ENCODE measurements around the gene TP53BP1. TPM values are rescaled to one million over a fixed set of nuclear protein-coding genes. Genes with fewer than 3 reads are reported as not detected.

TP53BP1 gene
- total and polyA plus RNA-seq, 5 donors from 2014 or later, result 3.9 to 42.1 (median 7.8) TPM

DNA sequence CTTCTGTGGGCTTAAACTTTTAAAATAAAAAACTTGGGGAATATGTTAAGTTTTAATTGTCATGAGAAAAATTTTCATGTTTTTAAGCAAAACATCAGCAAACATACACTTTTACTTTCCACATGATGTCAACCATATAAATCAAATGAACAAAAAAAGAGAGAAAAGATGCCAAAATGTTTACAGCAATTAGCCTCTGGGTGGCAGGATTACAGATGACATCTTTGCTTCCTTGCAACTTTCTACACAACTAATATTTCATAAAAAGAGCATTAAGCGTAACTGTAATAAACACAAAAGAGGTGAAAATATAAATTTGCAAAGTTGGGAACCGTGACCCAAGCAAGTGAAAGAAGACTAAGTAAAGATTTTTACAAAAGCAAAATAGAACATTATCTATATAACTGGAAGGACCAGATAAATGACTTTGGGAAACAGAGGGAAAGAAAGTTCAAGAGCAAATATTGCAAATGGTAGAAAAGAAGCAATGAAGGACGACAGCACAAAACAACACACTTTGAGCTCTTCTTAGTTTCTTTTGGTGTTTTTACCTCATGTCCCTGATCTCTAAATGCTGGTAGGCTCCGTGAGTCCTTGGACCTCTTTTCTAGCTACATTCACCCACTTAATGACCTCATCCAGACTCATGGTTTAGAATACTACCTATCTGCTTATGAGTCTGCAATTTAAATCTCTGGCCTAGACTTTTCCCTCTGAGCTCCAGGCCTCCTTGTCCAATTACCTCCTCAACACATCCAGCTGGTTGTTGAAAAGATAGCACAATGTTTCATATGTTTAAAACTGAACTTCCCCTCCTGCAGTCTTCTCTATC lies 9.4 kb downstream of the TP53BP1 start:
- no peak for ATAC-seq (ENCODE audit: low read depth in 2 of 2)
- H3K27me3 Mint-ChIP-seq, result no peaks in the 10 kb centered on the region
- Histone ChIP-seq H3K27ac (ENCODE audit: insufficient read depth, low read length, poor library complexity, severe bottlenecking) (no peak overlapping the region), H3K36me3 (ENCODE audit: control insufficient read depth, insufficient read depth, low read length) (peaks cover 28% of the 10 kb centered on the region), H3K4me1 (ENCODE audit: control insufficient read depth, insufficient read depth, low read length, poor library complexity, severe bottlenecking) (no peaks in the 10 kb centered on the region), H3K27me3 (ENCODE audit: control insufficient read depth, insufficient read depth, low read length) (no peaks in the 10 kb centered on the region), H3K9me3 (ENCODE audit: control insufficient read depth in 2 of 2, low read length in 2 of 2) (no peaks in the 10 kb centered on the region), H3K4me3 (ENCODE audit: low read depth, low read length) (no peak overlapping the region)
- H3K36me3 Mint-ChIP-seq, result peaks cover 26% of the 10 kb centered on the region
- H3K27ac Mint-ChIP-seq, result peak overlapping the region in 1 of 3 donors; percentile 6
- DNase-seq, result peak in 2 of 3 donors; percentile 36 to 52
- H3K4me3 Mint-ChIP-seq, result no peak overlapping the region
- H3K4me1 Mint-ChIP-seq, result peaks cover 12 to 26% (median 16%) of the 10 kb centered on the region in 4 donors
- H3K9me3 Mint-ChIP-seq, result peaks cover 0 to 1% (median 0%) of the 10 kb centered on the region in 7 donors

DNA sequence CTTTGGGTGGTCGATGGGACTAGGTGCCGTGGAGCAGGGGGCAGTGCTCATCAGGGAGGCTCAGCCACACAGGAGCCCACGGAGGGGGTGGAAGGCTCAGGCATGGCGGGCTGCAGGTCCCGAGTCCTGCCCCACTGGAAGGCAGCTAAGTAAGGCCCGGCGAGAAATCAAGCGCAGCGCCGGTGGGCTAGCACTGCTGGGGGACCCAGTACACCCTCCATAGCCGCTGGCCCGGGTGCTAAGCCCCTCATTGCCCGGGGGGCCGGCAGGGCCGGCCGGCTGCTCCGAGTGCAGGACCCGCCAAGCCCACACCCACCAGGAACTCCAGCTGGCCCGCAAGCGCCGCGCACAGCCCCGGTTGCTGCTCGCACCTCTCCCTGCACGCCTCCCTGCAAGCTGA lies 19.1 kb downstream of the TP53BP1 start:
- Mint-ChIP-seq H3K9me3 (peaks cover 0 to 1% (median 0%) of the 10 kb centered on the region in 7 donors), H3K27ac (no peak overlapping the region), H3K4me1 (peaks cover 0 to 10% (median 3%) of the 10 kb centered on the region in 4 donors), H3K36me3 (peaks cover 51% of the 10 kb centered on the region), H3K27me3 (no peaks in the 10 kb centered on the region), H3K4me3 (no peak overlapping the region)
- ATAC-seq (ENCODE audit: low read depth in 2 of 2) (no peak), DNase-seq (no peak)
- H3K9me3 ChIP-seq (ENCODE audit: control insufficient read depth in 2 of 2, low read length in 2 of 2), result no peaks in the 10 kb centered on the region
- H3K27ac ChIP-seq (ENCODE audit: insufficient read depth, low read length, poor library complexity, severe bottlenecking), result no peak overlapping the region
- no peaks in the 10 kb centered on the region for H3K27me3 ChIP-seq (ENCODE audit: control insufficient read depth, insufficient read depth, low read length)
- H3K4me1 ChIP-seq (ENCODE audit: control insufficient read depth, insufficient read depth, low read length, poor library complexity, severe bottlenecking), result no peaks in the 10 kb centered on the region
- no peak overlapping the region for H3K4me3 ChIP-seq (ENCODE audit: low read depth, low read length)
- H3K36me3 ChIP-seq (ENCODE audit: control insufficient read depth, insufficient read depth, low read length), result peaks cover 63% of the 10 kb centered on the region

DNA sequence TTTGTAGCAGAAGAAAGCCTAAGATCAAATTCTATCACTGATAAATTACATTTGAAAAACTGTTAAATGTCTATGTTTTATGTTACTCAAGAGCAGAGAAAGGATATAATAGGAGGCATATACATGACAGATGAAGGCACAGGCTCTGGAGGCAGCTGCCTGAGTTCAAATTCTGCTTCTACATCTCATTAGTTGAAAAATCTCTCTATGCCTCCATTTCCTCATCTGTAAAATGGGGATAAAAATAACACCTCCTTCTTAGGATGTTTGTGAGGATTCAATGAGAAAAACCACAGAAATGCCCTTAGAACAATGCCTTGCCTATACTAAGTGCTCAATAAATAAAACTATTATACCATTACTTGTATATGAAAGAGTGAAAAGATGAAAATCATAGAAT lies 21.0 kb downstream of the TP53BP1 start:
- Mint-ChIP-seq H3K4me3 (no peak overlapping the region), H3K27ac (no peak overlapping the region), H3K36me3 (peaks cover 38% of the 10 kb centered on the region), H3K27me3 (no peaks in the 10 kb centered on the region), H3K9me3 (no peaks in the 10 kb centered on the region), H3K4me1 (peaks cover 0 to 11% (median 2%) of the 10 kb centered on the region in 4 donors)
- ATAC-seq (ENCODE audit: low read depth in 2 of 2) (no peak), DNase-seq (no peak)
- Histone ChIP-seq H3K36me3 (ENCODE audit: control insufficient read depth, insufficient read depth, low read length) (peaks cover 52% of the 10 kb centered on the region), H3K4me1 (ENCODE audit: control insufficient read depth, insufficient read depth, low read length, poor library complexity, severe bottlenecking) (no peaks in the 10 kb centered on the region), H3K9me3 (ENCODE audit: control insufficient read depth in 2 of 2, low read length in 2 of 2) (no peaks in the 10 kb centered on the region), H3K27me3 (ENCODE audit: control insufficient read depth, insufficient read depth, low read length) (no peaks in the 10 kb centered on the region), H3K4me3 (ENCODE audit: low read depth, low read length) (no peak overlapping the region), H3K27ac (ENCODE audit: insufficient read depth, low read length, poor library complexity, severe bottlenecking) (no peak overlapping the region)

DNA sequence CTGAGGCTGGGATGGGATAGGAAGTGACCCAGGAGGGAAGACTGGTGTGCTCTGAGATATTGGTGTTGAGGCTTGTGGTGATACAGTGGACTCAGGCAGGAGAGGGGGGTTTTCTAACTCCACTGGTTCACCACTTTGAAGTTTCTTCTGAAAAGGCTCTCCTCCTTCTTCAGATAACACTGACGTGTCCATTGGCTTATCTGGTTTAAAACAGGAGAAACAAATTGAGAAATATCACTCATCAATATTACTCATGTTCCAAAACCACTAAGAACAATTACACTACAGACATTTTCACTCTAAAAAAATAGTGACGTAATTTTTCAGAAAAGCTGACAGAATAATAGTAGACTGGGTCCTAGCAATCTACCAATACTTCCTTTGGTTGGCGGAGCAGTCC lies 23.1 kb downstream of the TP53BP1 start:
- Histone ChIP-seq H3K27ac (ENCODE audit: insufficient read depth, low read length, poor library complexity, severe bottlenecking) (no peak overlapping the region), H3K9me3 (ENCODE audit: control insufficient read depth in 2 of 2, low read length in 2 of 2) (no peaks in the 10 kb centered on the region), H3K4me3 (ENCODE audit: low read depth, low read length) (no peak overlapping the region), H3K27me3 (ENCODE audit: control insufficient read depth, insufficient read depth, low read length) (no peaks in the 10 kb centered on the region), H3K4me1 (ENCODE audit: control insufficient read depth, insufficient read depth, low read length, poor library complexity, severe bottlenecking) (no peaks in the 10 kb centered on the region), H3K36me3 (ENCODE audit: control insufficient read depth, insufficient read depth, low read length) (peaks cover 44% of the 10 kb centered on the region)
- Mint-ChIP-seq H3K4me3 (no peak overlapping the region), H3K36me3 (peaks cover 36% of the 10 kb centered on the region), H3K27ac (no peak overlapping the region), H3K27me3 (no peaks in the 10 kb centered on the region), H3K4me1 (peaks cover 0 to 21% (median under 1%) of the 10 kb centered on the region in 4 donors), H3K9me3 (no peaks in the 10 kb centered on the region)
- no peak for ATAC-seq (ENCODE audit: low read depth in 2 of 2)
- DNase-seq, result peak in 1 of 3 donors; percentile 4

DNA sequence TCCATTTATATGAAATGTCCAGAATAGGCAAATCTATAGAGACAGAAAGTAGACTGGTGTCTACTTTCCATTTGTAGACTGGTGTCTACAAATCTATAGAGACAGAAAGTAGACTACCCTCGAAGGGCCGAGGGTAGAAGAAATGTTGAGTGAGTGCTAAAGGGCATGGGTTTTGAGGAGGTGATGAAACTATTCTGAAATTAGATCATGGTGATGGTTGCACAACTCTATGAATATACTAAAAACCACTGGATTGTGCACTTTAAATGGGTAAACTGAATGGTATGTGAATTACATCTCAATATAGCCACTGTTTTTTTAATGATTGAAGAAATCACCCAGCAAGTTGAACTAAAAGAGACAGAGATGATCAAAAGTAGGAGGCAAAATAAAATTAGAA lies 27.9 kb downstream of the TP53BP1 start:
- H3K4me1 Mint-ChIP-seq, result peaks cover 0 to 16% (median under 1%) of the 10 kb centered on the region in 4 donors
- Histone ChIP-seq H3K27ac (ENCODE audit: insufficient read depth, low read length, poor library complexity, severe bottlenecking) (no peak overlapping the region), H3K9me3 (ENCODE audit: control insufficient read depth in 2 of 2, low read length in 2 of 2) (no peaks in the 10 kb centered on the region), H3K36me3 (ENCODE audit: control insufficient read depth, insufficient read depth, low read length) (peaks cover 34% of the 10 kb centered on the region), H3K4me1 (ENCODE audit: control insufficient read depth, insufficient read depth, low read length, poor library complexity, severe bottlenecking) (no peaks in the 10 kb centered on the region), H3K27me3 (ENCODE audit: control insufficient read depth, insufficient read depth, low read length) (no peaks in the 10 kb centered on the region), H3K4me3 (ENCODE audit: low read depth, low read length) (no peak overlapping the region)
- ATAC-seq (ENCODE audit: low read depth in 2 of 2) (no peak), DNase-seq (no peak)
- peaks cover 0 to 1% (median 0%) of the 10 kb centered on the region in 7 donors for H3K9me3 Mint-ChIP-seq
- H3K27ac Mint-ChIP-seq, result no peak overlapping the region
- H3K4me3 Mint-ChIP-seq, result no peak overlapping the region
- H3K27me3 Mint-ChIP-seq, result no peaks in the 10 kb centered on the region
- H3K36me3 Mint-ChIP-seq, result peaks cover 32% of the 10 kb centered on the region

DNA sequence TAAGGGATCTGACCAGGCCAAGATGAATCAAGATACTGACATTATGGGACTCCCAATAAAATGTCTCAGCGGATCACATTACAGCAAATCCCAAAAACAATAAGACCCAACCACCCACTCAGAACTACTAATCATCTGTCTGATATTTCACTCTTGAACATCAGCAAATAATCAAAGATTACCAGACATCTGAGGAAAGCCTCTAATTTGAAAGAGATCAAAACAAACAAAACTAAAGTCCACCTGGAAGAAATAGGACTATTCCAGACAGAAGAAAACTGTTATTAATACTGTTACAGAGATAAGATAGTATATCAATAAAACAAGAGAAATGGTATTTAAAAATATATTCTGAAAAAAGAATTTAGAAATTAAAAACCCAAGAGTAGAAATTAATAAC lies 29.0 kb downstream of the TP53BP1 start:
- H3K4me1 ChIP-seq (ENCODE audit: control insufficient read depth, insufficient read depth, low read length, poor library complexity, severe bottlenecking), result no peaks in the 10 kb centered on the region
- ATAC-seq (ENCODE audit: low read depth in 2 of 2) (no peak), DNase-seq (no peak)
- Mint-ChIP-seq H3K27ac (no peak overlapping the region), H3K9me3 (peaks cover 0 to 1% (median 0%) of the 10 kb centered on the region in 7 donors), H3K4me1 (peaks cover 0 to 15% (median under 1%) of the 10 kb centered on the region in 4 donors), H3K4me3 (no peak overlapping the region), H3K27me3 (no peaks in the 10 kb centered on the region), H3K36me3 (peaks cover 27% of the 10 kb centered on the region)
- no peak overlapping the region for H3K27ac ChIP-seq (ENCODE audit: insufficient read depth, low read length, poor library complexity, severe bottlenecking)
- peaks cover 34% of the 10 kb centered on the region for H3K36me3 ChIP-seq (ENCODE audit: control insufficient read depth, insufficient read depth, low read length)
- no peaks in the 10 kb centered on the region for H3K27me3 ChIP-seq (ENCODE audit: control insufficient read depth, insufficient read depth, low read length)
- H3K4me3 ChIP-seq (ENCODE audit: low read depth, low read length), result no peak overlapping the region
- no peaks in the 10 kb centered on the region for H3K9me3 ChIP-seq (ENCODE audit: control insufficient read depth in 2 of 2, low read length in 2 of 2)

DNA sequence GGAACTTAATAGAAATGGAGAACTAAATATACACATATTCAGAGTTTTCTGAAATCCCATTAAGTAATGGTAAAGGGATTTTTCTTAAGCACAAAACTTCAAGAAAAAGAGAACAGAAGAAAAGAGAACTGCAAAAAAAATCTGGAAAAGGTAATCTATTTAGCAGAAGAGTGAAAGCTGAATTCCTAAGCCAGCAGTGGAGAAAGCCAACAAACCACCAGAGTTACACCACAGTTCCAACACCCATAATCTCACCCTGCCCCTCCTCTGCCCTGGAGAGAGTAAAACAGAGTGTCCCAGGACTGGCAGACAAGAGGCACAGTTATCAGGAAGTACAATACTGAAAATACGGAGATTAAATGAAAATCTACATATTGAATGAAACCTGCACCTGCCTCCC lies 29.4 kb downstream of the TP53BP1 start:
- Histone ChIP-seq H3K27me3 (ENCODE audit: control insufficient read depth, insufficient read depth, low read length) (no peaks in the 10 kb centered on the region), H3K27ac (ENCODE audit: insufficient read depth, low read length, poor library complexity, severe bottlenecking) (no peak overlapping the region), H3K4me1 (ENCODE audit: control insufficient read depth, insufficient read depth, low read length, poor library complexity, severe bottlenecking) (no peaks in the 10 kb centered on the region), H3K4me3 (ENCODE audit: low read depth, low read length) (no peak overlapping the region), H3K36me3 (ENCODE audit: control insufficient read depth, insufficient read depth, low read length) (peaks cover 34% of the 10 kb centered on the region), H3K9me3 (ENCODE audit: control insufficient read depth in 2 of 2, low read length in 2 of 2) (no peaks in the 10 kb centered on the region)
- Mint-ChIP-seq H3K27ac (peak overlapping the region in 1 of 3 donors; percentile 64), H3K36me3 (peaks cover 27% of the 10 kb centered on the region), H3K4me1 (peaks cover 0 to 10% (median under 1%) of the 10 kb centered on the region in 4 donors), H3K27me3 (no peaks in the 10 kb centered on the region), H3K4me3 (no peak overlapping the region), H3K9me3 (peaks cover 0 to 1% (median 0%) of the 10 kb centered on the region in 7 donors)
- DNase-seq (no peak), ATAC-seq (ENCODE audit: low read depth in 2 of 2) (no peak)

DNA sequence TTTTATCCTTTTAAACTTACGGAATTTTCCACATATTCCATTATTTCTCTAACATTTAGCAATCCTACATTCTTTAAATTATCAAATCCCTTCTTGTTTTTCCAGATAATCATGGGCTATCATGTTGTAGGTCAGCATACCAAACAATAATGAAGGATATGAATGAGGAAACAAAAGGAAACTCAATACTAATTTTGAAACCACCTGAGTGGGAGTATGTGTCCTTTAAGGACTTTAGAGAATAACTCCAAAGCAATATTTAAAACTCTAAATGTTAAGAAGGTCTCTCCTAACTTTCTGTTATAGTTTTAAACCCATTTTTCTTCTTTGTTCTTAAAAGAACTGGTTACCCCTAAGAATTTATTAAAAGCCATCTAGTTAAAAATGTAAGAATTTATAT lies 43.0 kb downstream of the TP53BP1 start:
- no peak overlapping the region for H3K4me3 ChIP-seq (ENCODE audit: low read depth, low read length)
- H3K36me3 ChIP-seq (ENCODE audit: control insufficient read depth, insufficient read depth, low read length), result no peaks in the 10 kb centered on the region
- no peaks in the 10 kb centered on the region for H3K9me3 Mint-ChIP-seq
- no peak overlapping the region for H3K27ac ChIP-seq (ENCODE audit: insufficient read depth, low read length, poor library complexity, severe bottlenecking)
- H3K27me3 Mint-ChIP-seq, result no peaks in the 10 kb centered on the region
- DNase-seq, result no peak
- H3K27me3 ChIP-seq (ENCODE audit: control insufficient read depth, insufficient read depth, low read length), result no peaks in the 10 kb centered on the region
- H3K4me3 Mint-ChIP-seq, result no peak overlapping the region
- no peaks in the 10 kb centered on the region for H3K4me1 ChIP-seq (ENCODE audit: control insufficient read depth, insufficient read depth, low read length, poor library complexity, severe bottlenecking)
- H3K27ac Mint-ChIP-seq, result peak overlapping the region in 1 of 3 donors; percentile 9
- H3K9me3 ChIP-seq (ENCODE audit: control insufficient read depth in 2 of 2, low read length in 2 of 2), result no peaks in the 10 kb centered on the region
- ATAC-seq (ENCODE audit: low read depth in 2 of 2), result no peak
- H3K4me1 Mint-ChIP-seq, result peaks cover 0 to 5% (median 3%) of the 10 kb centered on the region in 4 donors
- H3K36me3 Mint-ChIP-seq, result peaks cover 15% of the 10 kb centered on the region

All from CD4-positive, CD25-positive, alpha-beta regulatory T cell (primary cell).